Fibroblast of skin of abdomen (primary cell): Measurements from ENCODE around the gene CCDC170.

Source experiments
- DNase-seq: peaks from one replicate; pipeline ENCODE4 v3.0.0-alpha.2; 2013

CCDC170 gene

DNA sequence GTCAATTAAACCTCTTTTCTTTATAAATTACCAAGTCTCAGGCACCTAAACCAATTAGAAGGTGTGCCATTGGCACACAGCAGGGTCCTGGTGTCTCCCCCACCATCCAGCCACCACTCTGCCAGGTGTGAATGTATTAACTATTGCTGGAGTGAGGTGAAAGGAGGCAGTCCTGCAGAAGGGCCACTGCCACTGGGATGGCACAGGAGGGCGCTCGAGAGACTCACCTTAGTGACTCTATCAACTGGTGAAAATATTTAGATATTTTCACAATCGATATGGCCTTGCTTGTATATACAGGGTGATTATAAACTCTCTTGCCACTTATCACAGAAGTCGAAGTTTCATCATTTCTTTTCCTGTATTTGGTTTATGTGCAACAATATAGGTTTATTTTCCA, 168.1 kb downstream of the CCDC170 start:
- no peak for DNase-seq

DNA sequence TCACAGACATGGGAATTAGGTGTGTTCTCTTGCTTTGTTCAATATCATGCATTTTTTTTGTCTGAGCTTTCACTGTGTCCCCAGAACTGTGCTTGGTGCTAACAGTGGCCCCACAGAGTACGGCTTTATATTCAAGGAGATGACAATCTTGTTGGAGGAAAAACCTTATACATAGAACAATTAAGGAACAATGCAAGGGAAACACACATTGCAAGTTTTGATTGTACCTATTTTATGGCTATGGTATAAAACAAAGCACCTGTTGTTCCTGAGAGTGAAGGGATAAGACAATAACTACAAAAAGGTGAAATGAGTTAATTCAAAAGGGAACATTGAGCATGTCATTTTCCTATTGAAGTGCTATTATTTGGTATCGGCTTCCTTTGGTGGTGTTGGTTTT, 169.7 kb downstream of the CCDC170 start:
- DNase-seq, result no peak

DNA sequence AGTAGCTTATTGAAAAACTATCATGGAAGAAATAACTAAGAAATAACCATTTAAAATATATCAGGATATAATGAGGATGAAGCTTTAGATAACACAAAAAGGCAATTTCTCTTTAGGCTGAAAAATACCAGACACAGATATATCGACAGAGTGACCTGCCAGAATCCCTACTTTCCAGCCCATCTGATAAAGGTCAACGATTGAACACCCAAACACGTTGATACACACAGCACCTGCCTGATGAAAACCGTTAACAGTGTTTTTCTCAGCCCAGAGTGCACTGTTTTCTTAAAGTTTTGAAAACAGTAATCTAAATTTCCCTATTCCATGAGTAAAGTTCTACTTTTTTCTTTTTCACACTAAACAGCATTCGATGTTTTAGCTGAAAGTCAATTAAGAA, 170.6 kb downstream of the CCDC170 start:
- no peak for DNase-seq

DNA sequence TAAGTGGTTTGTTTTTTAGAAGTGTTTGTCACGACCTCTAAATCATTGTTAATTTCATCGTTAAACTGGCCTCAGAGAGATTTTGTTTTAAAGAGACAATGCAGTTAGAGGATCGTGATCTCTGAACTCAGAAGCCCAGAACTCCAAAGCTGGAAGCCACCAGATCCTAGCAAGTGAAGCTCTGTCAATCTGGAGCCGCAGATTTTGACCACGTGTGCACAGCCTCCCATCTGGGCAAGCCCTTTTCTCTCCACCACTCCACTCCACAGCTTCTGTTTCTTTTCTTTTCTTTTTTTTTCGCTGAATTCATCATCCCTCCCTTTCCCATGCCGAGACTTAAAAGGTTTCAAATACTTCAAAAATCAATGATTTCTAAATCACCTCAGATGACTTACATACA, 171.5 kb downstream of the CCDC170 start:
- DNase-seq, result no peak

DNA sequence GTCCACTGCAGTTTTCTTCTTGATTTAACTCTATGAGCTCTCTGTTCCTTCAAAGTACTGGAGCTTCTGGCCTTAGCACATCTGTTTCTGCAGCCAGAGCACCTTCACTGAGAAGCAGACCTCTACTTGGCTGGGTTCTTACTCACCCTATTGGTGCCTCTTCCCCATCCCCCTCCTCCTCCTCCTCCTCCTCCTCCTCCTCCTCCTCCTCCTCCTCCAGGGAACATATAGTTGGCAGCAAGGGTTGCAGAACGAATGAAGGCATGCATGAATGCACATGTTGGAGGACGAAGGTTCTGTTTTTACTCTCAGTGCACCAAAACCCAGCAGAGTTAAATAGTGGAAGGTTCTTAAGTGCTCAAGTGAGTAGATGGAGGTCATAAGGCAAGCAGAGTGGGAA, 172.7 kb downstream of the CCDC170 start:
- DNase-seq, result no peak

DNA sequence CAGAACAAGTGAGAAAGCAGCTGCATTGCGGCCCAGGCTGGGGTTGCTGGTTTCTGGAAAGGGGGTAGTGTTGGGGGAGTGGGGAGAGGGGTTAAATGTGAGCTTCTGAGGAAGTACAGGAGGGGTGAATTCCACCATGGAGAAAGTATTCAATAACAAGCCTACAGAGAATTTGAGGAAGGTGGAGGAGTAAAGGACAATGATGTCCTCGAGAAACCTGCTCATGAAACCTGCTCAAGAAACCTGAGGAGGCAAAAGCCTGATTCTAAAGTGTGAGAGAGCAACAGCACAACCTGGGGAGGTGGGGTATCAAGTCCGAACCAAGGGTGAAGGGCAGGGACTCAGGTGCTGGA, 175.4 kb downstream of the CCDC170 start:
- DNase-seq, result no peak

DNA sequence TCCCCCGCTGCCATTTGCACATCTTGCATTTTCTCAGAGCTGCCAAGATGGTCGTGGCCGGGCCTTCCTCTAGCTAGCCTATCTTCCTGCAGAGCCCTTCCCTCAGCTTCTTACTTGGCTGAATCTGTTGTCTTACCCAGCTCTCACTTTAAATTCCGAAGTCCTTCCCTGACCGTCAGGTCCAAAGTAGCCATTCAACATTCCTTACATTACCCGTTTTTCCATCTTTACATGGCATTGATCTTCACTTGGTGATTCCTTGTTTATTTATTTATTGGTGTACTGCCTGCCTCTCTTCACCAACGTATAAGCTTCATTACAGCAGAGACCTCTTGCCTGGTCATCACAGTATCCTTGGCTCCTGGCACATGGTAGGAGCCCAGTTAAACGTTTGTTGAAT, 176.3 kb downstream of the CCDC170 start:
- DNase-seq, result no peak
